HG02884 (cell line): Measurements from ENCODE around the gene CAPZB.
"Not testable (repeated sequence)": the region's sequence is repeated elsewhere in the genome, so short reads cannot be mapped to it uniquely, and the experiment has no call there.

Experiments used
- ATAC-seq: cut with Tn5 transposase; IDR thresholded peaks from one replicate; pipeline ENCODE4 v1.9.1; 2021; ENCODE audit warnings: mild to moderate bottlenecking, moderate library complexity; ENCODE audit not compliant: unreplicated experiment

The CAPZB gene

DNA sequence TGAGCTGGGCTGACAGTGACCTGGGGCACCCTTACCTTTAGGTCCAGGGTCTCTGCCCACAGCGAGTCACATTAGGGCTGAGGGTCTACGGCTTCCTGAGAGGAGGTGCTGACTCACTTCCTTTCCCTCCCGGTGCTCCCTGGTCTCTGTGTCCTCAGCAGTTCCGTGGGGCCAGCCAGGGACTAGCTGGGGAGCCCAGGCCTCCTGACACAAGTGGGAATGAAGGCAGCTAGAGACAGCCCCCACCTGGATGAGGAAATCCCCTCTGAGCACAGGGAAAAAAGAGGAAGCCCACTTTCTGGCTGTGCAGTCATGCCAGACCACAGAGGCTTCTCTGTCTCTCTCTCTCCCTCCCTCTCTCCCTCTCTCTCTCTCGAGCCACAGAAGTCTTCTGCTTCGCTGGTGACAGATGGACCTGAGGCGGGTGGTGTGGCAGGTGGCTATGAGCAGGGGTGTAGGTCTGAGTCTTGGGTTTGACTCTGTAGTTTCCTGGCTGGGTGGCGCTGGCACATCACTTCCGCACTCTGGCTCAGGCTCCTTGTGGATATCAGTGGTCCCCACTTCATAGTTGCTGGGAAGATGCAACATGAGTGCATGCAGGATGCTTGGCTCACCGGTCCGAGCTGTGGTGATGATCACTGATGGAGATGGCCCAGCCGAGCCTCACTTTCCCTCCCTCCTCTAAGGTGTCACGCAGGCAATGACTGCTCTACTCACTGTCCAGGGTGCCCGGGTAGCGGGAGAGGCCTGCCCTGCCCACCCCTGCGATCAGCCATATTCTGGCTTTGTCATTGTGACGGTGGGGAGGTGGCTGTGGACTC, 169.8 kb downstream of the CAPZB start:
- ATAC-seq: no peak

DNA sequence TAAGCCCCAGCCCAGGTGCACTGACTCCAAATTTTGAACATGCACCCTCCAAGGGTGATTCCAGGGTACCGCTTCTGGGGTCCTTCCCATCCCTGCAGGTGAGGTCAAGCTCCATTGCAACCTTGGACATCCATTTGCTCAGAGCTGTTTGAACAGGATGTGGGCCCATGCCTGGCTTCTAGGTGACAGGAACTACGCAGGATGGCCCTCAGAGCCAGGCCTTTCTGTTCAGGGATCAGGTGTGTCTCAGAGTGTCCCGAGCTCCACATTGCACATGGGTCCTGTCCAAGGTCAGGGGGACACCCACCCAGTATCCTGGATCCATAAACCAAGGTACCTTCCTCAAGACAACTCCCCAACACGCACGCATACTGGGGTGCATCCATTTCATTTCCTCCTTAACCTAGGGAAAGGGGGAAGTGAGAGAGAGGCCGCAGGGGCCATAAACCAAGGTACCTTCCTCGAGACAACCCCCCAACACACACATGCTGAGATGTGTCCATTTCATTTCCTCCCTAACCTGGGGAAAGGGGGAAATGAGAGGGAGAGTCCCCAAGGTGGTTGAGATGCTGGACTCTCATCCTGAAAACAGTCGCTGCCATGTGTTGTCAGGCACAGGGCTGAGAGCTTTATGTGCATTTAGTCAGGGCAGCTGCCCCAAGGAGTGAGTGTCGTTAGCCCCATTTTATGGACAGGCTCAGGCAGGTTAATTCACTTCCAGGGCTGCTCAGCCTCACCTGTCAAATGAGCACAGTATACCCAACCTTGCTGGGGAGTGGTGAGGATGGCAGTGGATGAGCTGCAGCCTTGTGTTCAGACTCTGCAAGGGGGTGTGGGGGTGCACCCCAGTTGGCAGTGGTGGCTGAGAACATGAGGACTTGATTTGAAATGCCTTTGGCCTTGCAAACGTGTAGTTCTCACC, 171.1 kb downstream of the CAPZB start:
- no peak for ATAC-seq

DNA sequence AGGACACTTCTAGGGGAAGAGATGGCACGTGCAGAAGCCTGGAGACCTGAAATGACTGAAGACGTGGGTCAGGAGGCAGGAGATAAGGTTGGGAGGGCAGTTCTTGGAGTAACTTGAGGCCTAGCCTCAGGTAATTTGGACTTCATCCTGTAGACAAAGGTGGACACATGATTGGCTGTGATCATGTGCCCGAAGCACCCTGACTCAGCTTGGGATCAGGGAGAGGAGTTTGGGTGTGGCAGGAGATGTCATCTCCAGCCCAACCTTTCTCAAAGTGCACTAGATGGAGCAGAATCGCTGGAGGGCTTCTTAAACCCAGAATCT, 171.7 kb downstream of the CAPZB start:
- no peak for ATAC-seq

DNA sequence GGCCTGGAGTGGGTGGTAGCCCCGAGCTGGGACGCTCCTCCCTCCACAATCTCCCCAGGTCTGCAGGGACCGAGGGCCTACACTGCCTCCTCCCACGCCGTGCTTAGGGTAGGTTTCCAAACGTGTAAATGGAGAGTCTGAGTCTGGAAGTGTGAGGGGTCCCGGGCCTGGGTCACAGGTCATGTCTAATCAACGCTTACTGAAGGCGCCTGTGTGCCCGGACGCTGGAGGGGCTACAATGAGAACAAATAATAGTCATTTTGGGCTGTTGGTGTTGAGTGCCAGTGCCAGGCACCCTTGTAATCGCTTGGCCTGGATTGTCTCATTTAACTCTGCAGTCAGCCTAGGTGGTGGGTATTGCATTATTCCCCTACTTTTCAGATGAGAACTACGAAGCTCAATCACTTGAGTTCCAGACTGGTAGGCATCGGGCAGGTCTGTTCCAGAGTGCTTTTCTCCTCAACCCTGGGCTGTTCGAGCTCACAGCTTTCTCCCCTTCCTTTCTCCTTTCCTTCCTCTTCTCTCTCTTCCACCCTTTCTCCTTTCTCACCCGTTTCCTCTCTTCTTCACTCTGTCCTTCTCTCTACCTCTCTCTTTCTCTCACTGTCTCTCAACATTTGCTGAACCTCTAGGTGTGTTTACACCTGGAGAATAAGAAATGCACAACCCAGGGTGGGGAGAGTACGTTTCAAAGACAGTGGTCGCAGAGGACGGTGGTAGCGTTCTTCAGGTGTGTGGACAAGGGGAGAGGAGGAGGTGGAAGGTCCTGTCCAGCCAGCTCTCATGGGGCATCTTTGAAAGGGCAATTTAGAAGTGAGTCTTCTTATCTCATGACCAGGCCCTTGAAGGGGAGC, 172.3 kb downstream of the CAPZB start:
- ATAC-seq: peak; percentile 23

DNA sequence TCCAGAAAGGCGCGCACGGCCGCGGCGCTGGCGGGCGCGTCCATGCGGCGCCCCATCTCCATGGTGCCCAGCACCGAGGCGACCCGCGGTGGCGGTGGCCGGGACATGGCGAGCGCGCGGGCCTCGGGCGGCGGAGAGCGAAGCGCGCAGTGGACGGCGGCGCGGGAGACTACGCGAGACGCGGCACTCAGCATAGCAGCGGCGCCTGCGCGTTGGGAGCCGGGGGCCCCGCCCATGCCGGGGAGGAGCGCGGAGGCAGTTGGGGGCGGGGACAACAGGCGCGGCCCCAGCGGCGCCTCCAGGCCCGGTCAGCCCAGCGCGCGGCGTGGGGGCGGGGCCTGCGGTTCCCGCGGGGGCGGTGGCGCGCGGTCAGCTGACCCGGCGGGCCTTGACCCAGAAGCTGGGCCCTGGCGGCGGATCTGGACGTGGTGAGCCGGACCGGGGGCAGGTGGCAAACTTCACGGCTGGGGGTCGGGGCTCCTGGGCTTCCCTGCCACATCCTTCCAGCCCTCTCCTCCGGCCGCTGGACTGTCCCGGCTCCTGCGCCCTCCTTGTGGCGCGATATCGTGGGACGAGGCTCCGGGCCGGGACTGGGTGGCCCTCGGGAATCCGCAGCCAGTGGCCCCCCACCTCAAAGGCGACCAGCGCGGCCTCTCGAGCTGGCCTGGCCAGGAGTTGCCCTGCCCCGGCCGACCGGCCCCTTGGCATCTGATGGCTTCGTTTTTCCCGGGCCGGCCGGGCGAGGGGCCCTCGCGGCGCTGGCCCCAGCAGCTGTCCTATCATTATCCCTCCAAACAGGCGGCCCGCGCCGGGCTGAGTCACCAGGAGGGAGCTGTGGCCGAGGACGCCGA, 173.2 kb downstream of the CAPZB start, which contains the start of the genes AKR7A2 and SLC66A1:
AKR7A2 (minus strand) TSS at position 214 of the 851 bp plus-strand sequence; CDS start at position 194, 20 bp downstream.
SLC66A1 (plus strand) TSS at position 396 of the 851 bp plus-strand sequence. CDS start 5,352 bp downstream, outside the sequence.
- peak; percentile 57 for ATAC-seq

DNA sequence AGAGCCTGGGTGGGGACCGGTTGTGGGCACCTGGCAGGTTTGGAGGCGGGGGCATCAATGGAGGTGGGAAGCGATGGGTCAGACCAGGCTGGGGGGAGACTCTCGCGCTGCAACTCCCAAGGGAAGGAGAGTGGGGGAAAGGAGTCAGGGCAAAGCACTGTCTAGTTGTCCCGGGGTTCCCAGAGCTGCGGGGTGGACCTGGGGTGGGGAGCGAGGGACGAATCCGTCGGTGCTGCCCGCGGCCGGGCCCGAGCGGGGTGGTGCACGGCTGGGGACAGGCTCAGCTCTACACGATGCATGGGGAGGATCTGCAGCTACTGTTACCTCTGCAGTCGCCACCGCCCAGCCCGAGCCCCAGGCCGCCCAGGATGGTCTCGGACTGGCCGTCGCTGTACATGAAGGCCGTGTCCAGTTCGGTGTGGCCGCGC, 173.8 kb downstream of the CAPZB start:
- peak; percentile 5 for ATAC-seq

DNA sequence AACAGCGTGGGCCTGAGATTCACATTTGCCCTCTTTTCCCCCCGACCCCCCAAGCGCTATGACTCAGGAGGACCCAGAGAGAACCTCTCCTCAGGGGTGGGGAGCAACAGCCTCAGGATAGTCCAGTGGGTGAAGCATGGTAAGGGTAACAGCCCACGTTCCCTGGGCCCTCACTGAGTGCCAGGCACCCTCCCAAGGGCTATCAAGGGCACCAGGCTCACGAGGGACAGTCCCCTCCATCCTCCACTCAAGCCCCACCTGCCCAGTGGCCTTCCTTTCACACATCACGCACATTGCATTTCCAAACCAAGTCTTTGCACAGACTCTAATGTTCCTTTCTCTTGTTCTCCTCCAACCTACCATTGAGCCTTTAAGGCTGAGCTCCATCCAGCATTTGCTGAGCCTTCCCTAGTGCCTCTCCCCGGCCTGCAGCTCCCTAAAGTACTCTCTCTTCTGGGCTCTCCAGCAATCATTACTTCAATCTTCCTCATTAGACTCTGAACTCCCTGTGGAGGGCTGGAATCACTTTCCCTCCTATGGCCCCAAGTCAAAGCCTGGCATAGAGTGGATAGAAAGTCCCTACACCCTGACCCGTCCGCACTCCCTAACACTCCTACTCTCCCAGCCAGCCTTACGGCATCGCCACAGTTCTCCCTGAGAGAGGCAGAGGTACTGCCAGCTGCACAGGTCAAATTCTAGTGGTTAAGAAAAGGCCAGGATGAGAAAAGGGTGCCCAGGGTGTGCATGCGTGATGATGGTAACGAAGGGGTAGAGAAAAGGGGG, 174.4 kb downstream of the CAPZB start:
- no peak for ATAC-seq

DNA sequence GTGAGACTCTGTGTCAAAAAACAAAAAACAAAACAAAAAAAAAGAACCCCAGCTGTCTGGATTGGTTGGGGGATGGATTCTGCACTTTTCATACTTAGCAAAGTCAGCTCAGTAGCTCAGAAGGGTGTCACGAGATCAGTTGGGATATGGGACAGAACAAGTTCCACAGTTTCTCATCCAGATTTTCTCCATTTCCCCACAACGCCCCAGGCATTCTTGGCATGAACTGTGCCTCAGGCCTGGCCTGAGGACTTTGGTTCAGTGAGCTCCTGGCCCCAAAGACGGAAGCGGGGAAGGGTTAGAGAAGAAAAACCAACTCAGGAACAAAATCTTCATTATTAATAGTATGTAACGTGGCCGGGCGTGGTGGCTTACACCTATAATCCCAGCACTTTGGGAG, 175.3 kb downstream of the CAPZB start:
- no peak for ATAC-seq

DNA sequence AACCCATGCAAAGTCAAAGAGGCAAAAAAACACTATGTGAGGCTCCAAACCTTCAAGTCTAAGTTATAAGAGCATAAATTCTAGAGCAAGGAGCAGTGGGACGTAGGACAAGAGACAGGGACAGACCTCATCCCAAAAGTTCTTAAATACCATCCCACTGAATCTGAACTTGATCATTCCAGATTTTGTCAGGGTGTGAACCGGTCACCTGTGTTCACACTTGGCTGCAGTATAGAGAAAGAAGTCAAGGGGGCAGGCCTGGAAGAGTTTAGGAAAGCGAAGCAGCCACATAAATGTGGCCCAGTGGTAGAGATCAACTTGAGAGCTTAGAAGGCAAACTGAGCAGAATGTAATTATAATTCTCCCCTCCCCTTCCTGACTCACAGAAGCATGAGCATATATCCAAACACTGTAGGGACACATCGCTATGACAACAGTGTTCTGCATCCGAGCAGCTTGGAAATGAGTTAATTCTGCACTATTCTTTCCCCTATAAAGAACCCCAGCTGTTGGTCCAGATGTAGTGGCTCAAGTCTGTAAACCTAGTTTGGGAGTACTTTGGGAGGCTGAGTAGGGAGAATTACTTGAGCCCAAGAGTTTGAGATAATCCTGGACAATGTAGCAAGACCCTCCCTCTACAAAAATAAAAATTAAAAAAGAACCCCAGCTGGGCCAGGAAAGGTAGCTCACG, 176.1 kb downstream of the CAPZB start:
- ATAC-seq: no peak

DNA sequence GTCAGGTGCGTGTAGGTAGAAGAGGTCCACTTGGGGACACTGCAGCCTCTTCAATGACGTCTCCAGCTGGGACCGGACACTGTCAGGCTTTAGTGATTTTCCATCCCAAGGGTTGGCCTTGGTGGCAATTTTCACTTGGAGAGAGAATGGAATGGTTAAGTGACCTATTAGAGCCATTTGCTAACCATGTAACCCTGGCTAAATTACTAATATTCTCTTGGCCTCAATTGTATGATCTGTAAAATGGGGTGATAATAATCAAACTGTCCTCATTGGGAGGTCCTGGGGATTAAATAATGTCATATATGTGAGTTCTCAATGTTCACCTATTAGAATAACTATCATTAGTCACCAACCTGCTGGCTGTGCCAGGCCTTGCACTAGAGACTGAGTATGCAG, 176.8 kb downstream of the CAPZB start:
- no peak for ATAC-seq

DNA sequence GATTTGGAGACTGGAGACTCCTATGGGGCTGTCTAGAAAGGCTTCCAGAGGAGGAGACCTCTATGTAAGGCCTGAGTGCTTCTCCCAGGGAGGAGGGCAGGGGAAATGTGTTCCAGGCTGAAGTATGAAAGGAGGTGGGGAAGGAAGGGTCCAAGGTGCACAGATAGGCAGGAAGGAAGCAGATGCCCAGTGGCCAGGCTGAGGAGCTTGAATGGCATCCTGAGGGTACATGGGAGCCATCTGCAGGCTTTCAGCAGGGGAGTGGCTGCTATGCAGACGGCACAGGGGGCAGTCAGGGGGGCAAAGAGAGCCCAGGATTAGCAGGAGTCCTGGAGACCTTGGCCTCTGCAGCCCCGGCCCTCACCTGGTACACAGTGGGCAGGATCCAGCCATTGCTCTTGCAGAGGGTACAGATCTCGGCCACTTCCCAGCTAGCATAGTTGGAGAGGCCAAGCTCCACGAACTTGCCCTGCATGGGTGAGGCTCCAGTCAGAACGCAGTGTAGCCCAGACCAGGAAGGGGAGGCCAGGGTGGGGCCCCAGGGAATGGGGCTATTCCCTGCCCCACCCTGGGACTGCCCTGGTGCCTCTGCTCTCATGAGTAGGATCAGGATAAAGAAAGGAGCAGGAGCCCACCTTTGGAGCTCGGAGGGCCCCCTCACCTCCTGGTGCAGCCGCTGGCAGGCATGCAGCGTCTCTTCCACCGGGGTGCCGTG, 177.4 kb downstream of the CAPZB start:
- ATAC-seq: no peak

DNA sequence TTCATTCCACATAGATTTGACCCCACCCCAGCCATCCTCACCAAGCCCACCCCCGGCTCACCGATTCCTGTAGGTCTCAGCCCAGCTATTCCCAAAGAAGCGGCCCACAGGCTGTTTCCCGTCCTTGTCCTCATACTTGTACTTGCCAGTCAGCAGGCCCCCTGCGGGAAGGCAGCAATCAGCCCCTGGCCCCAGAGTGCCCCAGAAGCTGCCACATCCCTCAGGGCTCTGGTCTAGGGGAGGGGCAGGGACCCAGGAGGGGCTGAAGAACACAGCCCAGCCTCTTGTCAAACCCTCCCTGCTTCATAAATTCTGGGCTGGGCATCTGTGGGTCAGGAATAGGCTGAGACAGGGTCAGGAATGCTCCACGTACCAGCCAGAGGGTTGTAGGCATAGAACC, 178.4 kb downstream of the CAPZB start:
- no peak for ATAC-seq

DNA sequence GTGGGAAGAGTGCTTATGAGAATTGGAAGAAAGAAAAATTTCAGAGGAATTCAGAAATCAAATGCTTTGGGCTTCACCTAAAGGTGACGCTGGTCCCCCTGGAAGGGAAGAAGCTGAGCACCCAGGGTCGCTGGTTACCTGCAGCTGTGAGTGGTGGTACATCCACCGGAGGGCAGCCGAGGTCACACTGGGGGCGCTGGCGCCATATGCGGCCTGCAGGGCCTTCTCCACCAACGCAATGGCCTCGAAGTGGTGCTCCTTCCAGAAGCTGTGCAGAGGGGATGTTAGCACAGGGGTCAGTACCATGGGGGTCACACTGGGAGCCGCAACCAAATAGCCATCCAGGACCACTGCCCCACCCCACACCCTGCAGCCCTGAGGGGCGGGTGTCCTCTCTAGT, 179.5 kb downstream of the CAPZB start:
- ATAC-seq: no peak

DNA sequence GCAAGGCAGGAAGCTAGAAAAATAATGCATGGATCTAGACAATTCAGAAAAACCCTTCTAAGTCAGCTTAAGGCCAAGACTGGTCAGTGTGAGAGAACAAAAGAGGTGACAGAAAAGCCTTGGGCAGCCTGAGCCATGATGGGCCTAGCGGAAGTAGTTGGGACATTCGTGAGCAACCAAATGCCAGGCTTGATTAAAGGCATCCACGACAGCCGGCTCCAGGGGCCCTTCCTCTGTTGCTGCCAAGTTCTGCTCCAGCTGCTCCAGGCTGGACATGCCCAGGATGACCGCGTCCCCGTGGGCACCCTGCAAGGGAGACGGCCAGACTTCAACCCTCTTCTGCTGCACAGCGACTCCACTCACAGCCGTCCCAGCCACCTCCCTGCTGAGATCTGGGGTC, 181.3 kb downstream of the CAPZB start:
- not testable (repeated sequence) for ATAC-seq

DNA sequence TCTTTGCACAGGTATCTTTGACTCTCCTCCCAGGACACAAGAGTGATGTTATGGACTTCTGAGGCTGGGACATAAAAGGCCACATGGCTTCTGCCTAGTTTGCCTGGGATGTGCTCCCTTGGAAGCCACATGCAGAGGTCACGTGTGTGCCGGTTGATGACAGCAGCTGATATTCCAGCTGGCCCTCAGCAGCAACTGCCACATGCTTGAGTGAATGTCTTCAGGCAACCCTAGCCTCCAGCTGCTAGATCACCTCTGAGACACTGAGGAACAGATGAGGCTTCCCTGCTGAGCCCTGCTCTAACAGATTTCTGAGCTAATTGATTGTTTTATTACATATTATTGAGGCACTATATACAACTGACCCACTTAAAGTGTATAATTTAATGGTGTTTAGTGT, 185.1 kb downstream of the CAPZB start:
- ATAC-seq: no peak

DNA sequence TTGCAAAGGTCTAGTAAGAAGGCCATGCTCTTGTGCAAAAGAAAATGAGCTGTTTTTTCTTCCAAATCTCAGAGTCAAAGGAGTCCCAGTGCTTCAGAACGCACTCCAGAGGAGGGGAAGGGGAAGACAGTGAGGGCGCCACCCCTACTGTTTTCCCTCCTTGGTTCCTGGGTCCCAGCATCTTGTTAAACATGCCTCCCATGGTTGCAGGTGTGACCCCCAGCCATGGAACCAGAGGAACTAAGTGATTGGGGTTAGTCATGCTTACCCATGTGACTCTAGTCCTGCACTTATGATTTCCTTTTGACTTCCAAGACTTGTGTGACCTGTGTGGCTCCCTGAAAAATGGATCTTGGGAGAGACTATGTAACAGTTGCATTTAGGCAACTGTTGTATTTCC, 190.7 kb downstream of the CAPZB start:
- no peak for ATAC-seq

DNA sequence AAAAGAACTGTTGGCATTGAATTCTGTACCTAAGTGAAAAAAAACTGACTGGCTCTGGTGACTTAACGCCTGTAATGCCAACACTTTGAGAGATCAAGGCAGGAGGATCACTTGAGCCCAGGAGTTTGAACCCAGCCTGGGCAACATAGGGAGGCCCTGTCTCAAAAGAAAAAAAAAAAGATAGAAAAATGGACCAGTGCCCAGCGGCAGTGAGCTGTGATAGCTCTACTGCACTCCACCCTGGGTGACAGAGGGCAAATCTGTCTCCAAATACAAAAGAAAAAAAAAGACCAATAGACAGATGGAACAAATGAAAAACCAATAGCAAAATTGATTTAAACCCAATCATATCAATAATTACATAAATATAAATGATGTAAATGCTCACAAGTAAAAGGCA, 196.1 kb downstream of the CAPZB start:
- no peak for ATAC-seq
